GM12878 (cell line): ENCODE results near the gene C4orf36. TPM values are rescaled to one million over a fixed set of nuclear protein-coding genes. Genes with fewer than 3 reads are reported as not detected.

ENCODE experiments used
- ATAC-seq: fragments of 200-7000 bp; cut with Tn5 transposase; 3 replicates; pipeline ENCODE4 v1.9.1; 2020; ENCODE audit warnings: mild to moderate bottlenecking, moderate library complexity
- BruUV-seq: library from RNA; stranded (reverse); fragments of 400-500 nt; replicated peaks from 2 replicates; lab custom pipeline; 2021; lab: Mats Ljungman, UMichigan
- CTCF ChIA-PET: fragments of 300-600 bp; sonication (Branson Sonifier 250); formaldehyde crosslinking; extraction: SDS; loops from one replicate; lab custom pipeline; 2021; ENCODE audit warnings: inconsistent platforms; lab: Yijun Ruan, JAX
- POLR2A ChIA-PET: fragments of 350-600 bp; formaldehyde crosslinking; extraction: SDS; loops from one replicate; lab custom pipeline; 2021; ENCODE audit warnings: inconsistent platforms; lab: Charles Lee
- RAD21 ChIA-PET: fragments of 300-600 bp; sonication (Branson Sonifier 250); formaldehyde crosslinking; loops from one replicate; lab custom pipeline; 2023; ENCODE audit warnings: antibody characterized with exemption; ENCODE audit not compliant: unreplicated experiment; lab: Charles Lee
- SMC1A ChIA-PET: fragments of 300-600 bp; sonication (Branson Sonifier 250); formaldehyde crosslinking; loops from one replicate; lab custom pipeline; 2023; ENCODE audit not compliant: unreplicated experiment, uncharacterized antibody; lab: Charles Lee
- DNase-seq: peaks from one replicate; pipeline ENCODE4 v3.0.0-alpha.2; 2011; ENCODE audit warnings: low read depth, low spot score
- FAIRE-seq: peaks from 3 replicates; lab custom pipeline; 2011; peaks lifted over from hg19 to GRCh38; lab: Jason Lieb, UNC
- H2AFZ ChIP-seq: 2 replicates; pipeline ENCODE4 v1.6.0; 2011; ENCODE audit warnings: low read depth, low read length, control low read depth; ENCODE audit not compliant: control insufficient read depth
- H3K27ac ChIP-seq: 2 replicates; pipeline ENCODE4 v1.5.1; 2011; ENCODE audit warnings: control low read depth; ENCODE audit not compliant: control insufficient read depth, insufficient read depth
- H3K27me3 ChIP-seq, 2 experiments: replicated peaks in 1 of 2; 2 replicates each; pipeline versions ENCODE4 v1.6.0 to v1.6.1; 2011; ENCODE audit warnings: low read length in 1 of 2; ENCODE audit not compliant: control insufficient read depth in 2 of 2, insufficient read depth in 2 of 2
- H3K36me3 ChIP-seq, 2 experiments: 2 replicates each; pipeline ENCODE4 v1.5.1; 2011; ENCODE audit warnings: low read length in 1 of 2; ENCODE audit not compliant: control insufficient read depth in 2 of 2, insufficient read depth in 2 of 2
- H3K4me1 ChIP-seq: 2 replicates; pipeline ENCODE4 v1.6.1; 2011; ENCODE audit warnings: mild to moderate bottlenecking, low read length, moderate library complexity, mixed read lengths; ENCODE audit not compliant: control insufficient read depth, insufficient read depth
- H3K4me2 ChIP-seq: 2 replicates; pipeline ENCODE4 v1.6.0; 2011; ENCODE audit warnings: control low read depth; ENCODE audit not compliant: control insufficient read depth, insufficient read depth
- H3K4me3 ChIP-seq: fragments of 200-600 bp; sonication (generic); 2 replicates; pipeline ENCODE4 v1.5.1; 2016
- H3K79me2 ChIP-seq: 2 replicates; pipeline ENCODE4 v1.6.0; 2011; ENCODE audit warnings: low read length; ENCODE audit not compliant: control insufficient read depth, insufficient read depth
- H3K9ac ChIP-seq: 2 replicates; pipeline ENCODE4 v1.8.0; 2011; ENCODE audit warnings: low read length, control low read depth, mixed read lengths; ENCODE audit not compliant: control insufficient read depth, insufficient read depth
- H3K9me3 ChIP-seq: replicated peaks from 3 replicates; pipeline ENCODE4 v1.5.1; 2011; ENCODE audit warnings: mild to moderate bottlenecking, low read length; ENCODE audit not compliant: control insufficient read depth, insufficient read depth
- H4K20me1 ChIP-seq: 2 replicates; pipeline ENCODE4 v1.6.0; 2011; ENCODE audit not compliant: control insufficient read depth, insufficient read depth
- CBX5 ChIP-seq: sonication (generic); IDR thresholded peaks from 2 replicates; pipeline ENCODE4 v1.6.1; 2016; ENCODE audit warnings: low read depth, moderate library complexity, mild to moderate bottlenecking, inconsistent platforms
- CHD1 ChIP-seq: IDR thresholded peaks from 2 replicates; pipeline ENCODE4 v1.6.1; 2012; ENCODE audit warnings: low read depth, low read length, improper control_type of control experiment
- EGR1 ChIP-seq, 2 experiments: IDR thresholded peaks; 1 replicate in 1 of 2; 2 replicates in 1 of 2; pipeline ENCODE4 v1.6.1; 2011 to 2012; ENCODE audit warnings: low read depth in 2 of 2, low read length in 2 of 2, borderline replicate concordance in 1 of 2, mild to moderate bottlenecking in 1 of 2, moderate library complexity in 1 of 2
- HDGF ChIP-seq: fragments of 450-650 bp; IDR thresholded peaks from 2 replicates; pipeline ENCODE4 v1.6.1; 2016; ENCODE audit warnings: antibody characterized with exemption
- NFXL1 ChIP-seq: fragments of 450-650 bp; IDR thresholded peaks from 2 replicates; pipeline ENCODE4 v1.6.1; 2017; ENCODE audit warnings: antibody characterized with exemption, mild to moderate bottlenecking, borderline replicate concordance
- NR2C1 ChIP-seq: fragments of 450-650 bp; IDR thresholded peaks from 2 replicates; pipeline ENCODE4 v1.6.1; 2017; ENCODE audit warnings: antibody characterized with exemption, mild to moderate bottlenecking, moderate library complexity
- RELA ChIP-seq: fragments of 450-650 bp; IDR thresholded peaks from 2 replicates; pipeline ENCODE4 v1.8.0; 2014; ENCODE audit warnings: borderline replicate concordance; ENCODE audit not compliant: partially characterized antibody
- SREBF2 ChIP-seq: IDR thresholded peaks from 2 replicates; pipeline ENCODE4 v1.6.1; 2012; ENCODE audit warnings: mild to moderate bottlenecking, low read length
- STAT3 ChIP-seq: IDR thresholded peaks from 2 replicates; pipeline ENCODE4 v1.6.1; 2011; ENCODE audit warnings: low read depth, low read length, improper control_type of control experiment
- SUPT20H ChIP-seq: IDR thresholded peaks from 2 replicates; pipeline ENCODE4 v1.6.1; 2011; ENCODE audit warnings: low read depth, mild to moderate bottlenecking, low read length, moderate library complexity, borderline replicate concordance; ENCODE audit not compliant: control insufficient read depth
- TCF7 ChIP-seq: IDR thresholded peaks from 2 replicates; pipeline ENCODE4 v1.6.1; 2014; ENCODE audit warnings: antibody characterized with exemption, borderline replicate concordance
- ZNF217 ChIP-seq: fragments of 450-650 bp; IDR thresholded peaks from 2 replicates; pipeline ENCODE4 v1.6.1; 2017; ENCODE audit warnings: antibody characterized with exemption, mild to moderate bottlenecking
- ZNF24 ChIP-seq: fragments of 450-650 bp; IDR thresholded peaks from 2 replicates; pipeline ENCODE4 v1.6.1; 2017; ENCODE audit warnings: antibody characterized with exemption, mild to moderate bottlenecking
- ZNF622 ChIP-seq: fragments of 450-650 bp; IDR thresholded peaks from 2 replicates; pipeline ENCODE4 v1.6.1; 2017; ENCODE audit warnings: mild to moderate bottlenecking, inconsistent platforms
- in situ Hi-C: fragments of 300-500 bp; cut with MboI; formaldehyde crosslinking; loops from 9 replicates; pipeline ENCODE4 v1.14.3; 2018; ENCODE audit warnings: mixed read lengths
- intact Hi-C: fragments of 100-400 bp; cut with micrococcal nuclease; formaldehyde crosslinking; loops from one replicate; pipeline ENCODE4 v1.14.2; 2022; ENCODE audit not compliant: unreplicated experiment
- polyA plus RNA-seq, 11 experiments: library from polyadenylated mRNA; depleted of rRNA in 4 of 11; unstranded in 6 of 11; stranded (reverse) in 5 of 11; fragments of >200 nt; fragmentation: Nextera tagmentation in 4 of 11; fragmentation: Illumina TruSeq in 1 of 11; extraction: Ambion mirVana in 4 of 11; extraction: Trizol in 1 of 11; gene quantifications; 1 replicate in 1 of 11; 2 replicates in 10 of 11; pipeline versions ENCODE4 v1.2.1 to v1.2.3, GENCODE V29; 2011 to 2016; ENCODE audit warnings: inconsistent platforms in 2 of 11, missing spikeins in 2 of 11, low read depth in 1 of 11
- total RNA-seq, 4 experiments: library from RNA; depleted of rRNA in 3 of 4; stranded (reverse); fragments of >200 nt in 3 of 4; fragmentation: Illumina TruSeq in 1 of 4; extraction: Trizol in 1 of 4; gene quantifications; 2 replicates each; pipeline versions ENCODE4 v1.2.1 to v1.2.3, GENCODE V29; 2013 to 2021
- TF ChIP-seq, protein P1 (sequence below): IDR thresholded peaks from 2 replicates; pipeline ENCODE4 v1.6.1; 2012; ENCODE audit warnings: low read depth, low read length, improper control_type of control experiment
- TF ChIP-seq, protein P2 (sequence below): fragments of 450-650 bp; IDR thresholded peaks from 2 replicates; pipeline ENCODE4 v1.6.1; 2017; ENCODE audit warnings: mild to moderate bottlenecking
- TF ChIP-seq, protein P3 (sequence below): IDR thresholded peaks from 2 replicates; pipeline ENCODE4 v1.6.1; 2012; ENCODE audit warnings: low read depth, low read length, improper control_type of control experiment

The C4orf36 gene
- total and polyA plus RNA-seq, 10 of the 15 experiments (the other 5 are each of a cell fraction or from before 2014, with no cell fraction given) = 0.35 to 2.7 (median 1.3) TPM; not detected in 2

DNA sequence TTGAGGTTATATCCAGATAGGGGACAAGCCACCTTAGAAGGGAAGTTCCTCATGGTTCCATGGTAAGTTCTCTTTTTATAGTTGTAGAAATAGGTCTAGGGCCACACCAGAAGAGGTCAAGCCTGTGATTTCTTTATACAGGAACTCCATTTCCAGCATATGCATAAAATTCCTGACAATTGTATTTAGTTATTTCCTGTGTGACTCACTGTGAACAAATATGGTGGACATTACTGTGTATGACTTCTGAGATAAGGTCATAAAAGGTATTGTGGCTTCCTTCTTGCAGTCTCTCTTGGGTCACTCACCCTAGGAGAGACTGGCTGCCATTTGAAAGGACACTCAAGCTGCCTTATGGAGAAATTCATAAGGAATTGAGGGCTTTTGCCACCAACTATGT lies 2.2 kb upstream of the C4orf36 start:
- H3K79me2 ChIP-seq = no peaks in the 10 kb centered on the region
- intact Hi-C loops = loop anchor here (2.0 to 10.0 kb wide), 2 partner anchors 300 to 850 kb away; partner anchors contain the start of gene PTPN13
- H3K27ac ChIP-seq = no peak overlapping the region
- H3K4me3 ChIP-seq = no peak overlapping the region
- TF ChIP-seq ZNF217 = no peak
- no peak for TF ChIP-seq SREBF2
- no peak for TF ChIP-seq EGR1 (IDR thresholded peaks at IDR 0.05; ENCODE audit: borderline replicate concordance in 1 of 2, low read depth in 2 of 2, low read length in 2 of 2)
- TF ChIP-seq TCF7 = no peak
- no peak for TF ChIP-seq STAT3
- TF ChIP-seq ZNF622 = no peak
- TF ChIP-seq HDGF = no peak
- TF ChIP-seq NFXL1 = no peak
- no peak for TF ChIP-seq CHD1
- no peak for TF ChIP-seq NR2C1
- no peak for TF ChIP-seq RELA
- TF ChIP-seq, protein P1, sequence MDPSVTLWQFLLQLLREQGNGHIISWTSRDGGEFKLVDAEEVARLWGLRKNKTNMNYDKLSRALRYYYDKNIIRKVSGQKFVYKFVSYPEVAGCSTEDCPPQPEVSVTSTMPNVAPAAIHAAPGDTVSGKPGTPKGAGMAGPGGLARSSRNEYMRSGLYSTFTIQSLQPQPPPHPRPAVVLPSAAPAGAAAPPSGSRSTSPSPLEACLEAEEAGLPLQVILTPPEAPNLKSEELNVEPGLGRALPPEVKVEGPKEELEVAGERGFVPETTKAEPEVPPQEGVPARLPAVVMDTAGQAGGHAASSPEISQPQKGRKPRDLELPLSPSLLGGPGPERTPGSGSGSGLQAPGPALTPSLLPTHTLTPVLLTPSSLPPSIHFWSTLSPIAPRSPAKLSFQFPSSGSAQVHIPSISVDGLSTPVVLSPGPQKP = no peak
- TF ChIP-seq, protein P2, sequence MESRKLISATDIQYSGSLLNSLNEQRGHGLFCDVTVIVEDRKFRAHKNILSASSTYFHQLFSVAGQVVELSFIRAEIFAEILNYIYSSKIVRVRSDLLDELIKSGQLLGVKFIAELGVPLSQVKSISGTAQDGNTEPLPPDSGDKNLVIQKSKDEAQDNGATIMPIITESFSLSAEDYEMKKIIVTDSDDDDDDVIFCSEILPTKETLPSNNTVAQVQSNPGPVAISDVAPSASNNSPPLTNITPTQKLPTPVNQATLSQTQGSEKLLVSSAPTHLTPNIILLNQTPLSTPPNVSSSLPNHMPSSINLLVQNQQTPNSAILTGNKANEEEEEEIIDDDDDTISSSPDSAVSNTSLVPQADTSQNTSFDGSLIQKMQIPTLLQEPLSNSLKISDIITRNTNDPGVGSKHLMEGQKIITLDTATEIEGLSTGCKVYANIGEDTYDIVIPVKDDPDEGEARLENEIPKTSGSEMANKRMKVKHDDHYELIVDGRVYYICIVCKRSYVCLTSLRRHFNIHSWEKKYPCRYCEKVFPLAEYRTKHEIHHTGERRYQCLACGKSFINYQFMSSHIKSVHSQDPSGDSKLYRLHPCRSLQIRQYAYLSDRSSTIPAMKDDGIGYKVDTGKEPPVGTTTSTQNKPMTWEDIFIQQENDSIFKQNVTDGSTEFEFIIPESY = no peak
- TF ChIP-seq ZNF24 = no peak
- TF ChIP-seq SUPT20H = no peak
- TF ChIP-seq CBX5 = no peak
- TF ChIP-seq, protein P3, sequence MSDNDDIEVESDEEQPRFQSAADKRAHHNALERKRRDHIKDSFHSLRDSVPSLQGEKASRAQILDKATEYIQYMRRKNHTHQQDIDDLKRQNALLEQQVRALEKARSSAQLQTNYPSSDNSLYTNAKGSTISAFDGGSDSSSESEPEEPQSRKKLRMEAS = no peak
- TF ChIP-seq, all 136 proteins: peak for 0
- H3K9me3 ChIP-seq = no peaks in the 10 kb centered on the region
- DNase-seq (no peak), ATAC-seq (no peak), FAIRE-seq (no peak)
- H3K4me1 ChIP-seq = no peaks in the 10 kb centered on the region
- POLR2A ChIA-PET = interaction anchor here (1.1 kb wide), 1 partner anchor 301 kb away, joined by 3 read pairs; the partner anchor contains the start of gene PTPN13
- in situ Hi-C loops = no loop called here
- H4K20me1 ChIP-seq = no peaks in the 10 kb centered on the region
- RAD21 ChIA-PET = interaction anchor here (0.8 to 1.5 kb wide), 8 partner anchors 76 to 400 kb away, joined by 3 to 79 read pairs (median 4); partner anchors contain the start of gene PTPN13
- SMC1A ChIA-PET = interaction anchor here (0.8 to 8.7 kb wide), 10 partner anchors 28 to 412 kb away, joined by 3 to 190 read pairs (median 3); no protein-coding TSS in a partner anchor
- no peak overlapping the region for H3K9ac ChIP-seq
- H3K4me2 ChIP-seq = no peak overlapping the region
- H2AFZ ChIP-seq = no peak overlapping the region
- BruUV-seq = no TSS peak
- H3K27me3 ChIP-seq = no peaks in the 10 kb centered on the region
- CTCF ChIA-PET = interaction anchor here (0.8 to 8.7 kb wide), 10 partner anchors 28 to 404 kb away, joined by 3 to 307 read pairs (median 4); partner anchors contain the start of gene PTPN13
- H3K36me3 ChIP-seq = no peaks in the 10 kb centered on the region
